SKM-1 treated with dmso at 0.1 percent for 144 hours (cell line): ENCODE data around the gene MEAF6.
A peak's percentile ranks its signal among the peaks of the same experiment; 100 is the strongest.

Experiments
- DNase-seq: peaks from one replicate; lab custom pipeline; 2025; ENCODE audit not compliant: unreplicated experiment; lab: John Stamatoyannopoulos, UW

MEAF6 gene

DNA sequence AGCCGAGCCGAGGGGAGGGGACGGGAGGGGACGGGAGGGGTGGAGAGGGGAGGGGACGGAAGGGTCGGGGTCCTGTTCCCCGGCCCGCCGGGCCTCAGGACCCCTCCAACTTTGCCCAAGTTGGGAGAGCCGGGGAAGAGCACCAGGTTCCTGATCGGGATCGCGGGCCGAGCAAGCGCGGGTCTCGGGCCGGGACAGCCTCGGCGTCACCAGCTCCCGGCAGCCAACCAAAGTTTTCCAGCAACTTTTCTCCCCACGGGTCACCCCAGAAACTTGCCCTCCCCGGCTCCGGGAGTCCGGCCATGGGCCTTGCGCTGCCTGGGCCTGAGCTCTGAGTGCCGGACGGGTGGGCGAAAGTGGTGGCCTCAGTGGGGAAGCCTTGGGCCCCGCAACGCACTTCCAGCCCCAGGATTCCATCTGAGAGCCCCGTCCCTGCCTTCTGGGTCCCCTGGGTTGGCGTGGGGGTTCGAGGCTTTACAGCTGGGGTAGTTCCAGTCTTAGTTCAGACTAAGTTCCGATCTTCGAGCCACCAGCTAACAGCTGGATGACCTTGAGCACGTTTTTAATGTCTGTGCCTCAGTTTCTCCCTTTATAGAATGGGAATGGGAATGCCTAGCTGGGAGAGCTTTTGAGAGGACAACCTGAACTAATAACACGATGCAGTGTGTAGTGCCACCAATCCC is 39.7 kb downstream of the MEAF6 start:
- DNase-seq = no peak

DNA sequence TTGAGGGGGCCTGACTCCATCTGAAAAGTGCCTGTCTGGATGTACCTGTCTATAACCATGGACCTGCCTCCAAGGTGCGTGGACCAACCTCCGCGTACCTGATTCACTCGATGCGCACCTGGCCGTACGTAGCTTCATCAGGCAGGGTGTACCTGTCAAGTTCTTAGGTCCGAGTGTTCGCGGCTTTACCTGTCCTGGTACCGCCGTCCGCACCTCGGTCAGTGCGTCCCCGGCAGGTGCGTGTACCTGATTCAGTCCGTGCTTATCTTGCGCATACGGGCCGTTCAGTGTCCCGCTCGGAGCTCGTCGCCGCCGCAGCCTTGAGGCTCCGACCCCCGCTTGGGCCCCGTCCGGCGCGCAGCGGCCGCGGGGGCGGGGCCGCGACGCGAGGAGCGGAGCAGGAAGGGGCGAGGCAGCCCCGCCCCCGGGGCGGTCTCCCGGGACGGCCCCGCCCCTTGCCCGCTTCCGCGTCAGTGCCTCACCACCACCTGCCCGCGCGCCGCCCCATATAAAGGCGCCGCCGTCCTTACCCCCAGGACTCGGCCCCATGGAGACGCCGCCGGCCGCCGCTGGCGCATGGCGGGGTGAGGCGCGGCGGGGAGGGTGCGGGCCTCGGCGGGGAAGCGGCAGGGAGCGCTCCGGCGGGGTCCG is 40.4 kb downstream of the MEAF6 start, which contains the start of gene ZC3H12A:
Gene ZC3H12A, plus strand, starts transcription at position 535 of the 651 bp plus-strand sequence. CDS start 917 bp downstream, outside the sequence.
- peak; percentile 73 for DNase-seq

DNA sequence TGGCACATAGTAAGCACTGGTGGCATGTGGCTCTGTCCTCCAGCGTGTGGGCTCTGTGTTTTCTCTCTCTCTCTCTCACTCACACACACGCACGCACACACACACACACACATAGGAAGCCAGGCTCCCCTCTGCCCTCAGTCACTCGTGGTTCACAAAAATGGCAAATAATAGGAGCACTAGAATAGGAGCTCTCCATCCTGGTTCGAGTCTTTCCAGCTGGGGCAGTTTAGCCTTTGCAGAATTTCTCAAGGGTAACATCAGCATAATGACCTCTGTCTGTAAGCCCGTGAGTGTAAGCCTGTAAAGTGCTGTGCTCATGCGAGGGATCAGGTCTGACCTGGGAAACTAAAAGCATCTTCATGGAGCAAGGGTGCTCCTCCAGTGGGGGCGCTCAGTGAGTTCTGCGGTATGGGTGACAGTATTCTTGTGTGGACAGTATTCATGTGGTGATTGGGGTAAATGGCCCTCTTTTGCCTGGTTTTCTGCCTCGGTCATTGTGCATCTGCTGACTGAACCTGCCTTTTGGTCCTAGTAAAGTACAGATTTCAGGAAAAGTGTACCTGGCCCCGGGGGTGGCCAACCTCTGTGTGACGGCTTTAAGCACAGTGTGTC is 41.0 kb downstream of the MEAF6 start:
- DNase-seq = no peak

DNA sequence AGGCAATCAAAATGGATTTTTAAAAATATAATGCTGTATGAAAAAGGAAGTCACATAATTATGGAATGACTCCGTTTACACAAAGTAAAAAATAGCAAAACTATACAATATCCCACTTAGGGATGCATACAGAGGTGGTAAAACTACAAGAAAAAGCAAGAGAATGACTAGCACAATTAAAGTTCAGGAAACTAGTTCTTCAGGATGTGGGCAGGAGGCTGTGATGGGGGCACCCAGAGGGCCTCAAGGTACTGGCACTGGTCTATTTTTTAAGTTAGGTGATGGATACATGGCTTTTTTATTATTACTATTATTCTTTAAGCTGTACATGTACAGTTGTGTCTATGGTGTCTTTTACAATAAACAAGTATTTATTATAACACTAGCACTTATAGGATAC is 41.6 kb downstream of the MEAF6 start:
- DNase-seq = no peak

DNA sequence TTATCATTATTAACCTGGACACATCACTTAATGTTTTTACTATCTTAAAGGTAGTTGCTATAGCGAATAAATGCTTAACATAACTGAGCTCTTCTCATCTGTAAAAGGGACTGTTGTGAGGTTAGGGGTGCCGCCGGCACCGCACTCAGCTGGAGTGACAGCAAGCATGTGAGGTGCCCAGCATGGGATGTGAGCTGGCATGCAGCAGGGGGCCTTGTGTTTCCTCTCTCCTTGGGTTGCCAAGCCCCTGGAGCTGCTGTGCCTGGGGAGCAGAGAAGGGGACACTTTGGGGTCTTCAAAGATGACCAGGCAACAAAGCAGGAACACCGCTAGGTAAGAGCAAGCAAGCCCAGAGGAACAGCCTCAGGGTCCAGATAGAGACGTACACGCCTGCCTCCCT is 42.3 kb downstream of the MEAF6 start:
- DNase-seq = no peak

DNA sequence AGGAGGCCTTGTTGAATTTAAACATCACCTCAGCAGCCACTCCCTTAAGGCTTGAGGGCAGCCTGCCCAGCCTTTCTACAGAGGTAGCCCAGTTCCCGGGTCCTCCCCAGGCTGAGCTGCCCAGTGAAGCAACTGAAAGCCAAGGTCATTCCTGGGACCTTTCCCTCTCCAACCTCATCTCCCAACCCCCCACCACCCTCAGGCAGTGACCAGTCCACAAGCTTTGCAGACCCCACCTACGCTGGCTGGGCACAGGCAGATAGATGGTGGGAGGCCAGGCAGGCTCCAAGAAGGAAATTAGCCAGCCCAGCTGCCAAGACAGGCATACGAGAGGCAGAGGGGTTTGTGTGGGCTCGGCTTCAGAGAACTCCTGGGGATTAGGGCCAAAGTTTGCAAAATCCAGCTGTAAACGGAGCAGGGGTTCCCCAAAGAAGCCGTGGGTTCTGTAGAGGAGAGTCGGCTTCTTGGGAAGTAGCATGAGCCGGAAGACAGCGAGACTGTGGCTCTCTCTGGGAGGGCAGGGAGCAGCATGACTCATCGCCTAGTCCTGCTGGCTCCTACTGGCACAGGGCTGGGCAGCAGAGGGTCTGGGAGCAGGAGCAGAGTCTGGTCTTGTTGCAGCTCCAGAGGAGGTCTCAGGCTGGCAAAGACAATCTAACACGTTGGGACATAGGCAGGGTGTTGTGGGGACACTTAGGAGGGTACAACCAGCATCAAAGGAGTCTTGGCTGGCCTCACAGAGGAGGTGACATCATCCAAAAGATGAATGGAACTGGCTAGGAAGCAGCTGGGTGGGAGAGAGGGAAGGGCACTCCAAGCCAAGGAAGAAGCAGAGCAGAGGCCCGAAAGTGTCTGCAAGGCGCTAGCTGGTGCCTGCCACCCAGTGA is 43.0 kb downstream of the MEAF6 start:
- DNase-seq = no peak

DNA sequence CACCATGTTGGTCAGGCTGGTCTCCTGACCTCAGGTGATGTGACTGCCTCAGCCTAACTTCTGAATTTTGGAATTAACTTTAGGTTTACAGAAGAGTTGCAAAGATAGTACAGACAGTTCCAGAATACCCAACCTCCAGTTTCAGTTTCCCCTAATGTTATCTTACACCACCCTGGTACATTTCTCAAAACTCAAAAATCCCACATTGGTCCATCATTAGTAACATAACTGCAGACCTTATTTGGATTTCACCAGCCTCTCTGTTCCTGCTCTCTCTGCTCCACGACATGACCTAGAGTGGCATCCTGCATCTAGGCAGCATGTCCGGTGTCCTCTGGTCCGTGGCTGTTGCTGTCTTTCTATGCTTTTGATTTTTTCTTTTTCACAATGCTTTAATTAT is 45.2 kb downstream of the MEAF6 start:
- no peak for DNase-seq

DNA sequence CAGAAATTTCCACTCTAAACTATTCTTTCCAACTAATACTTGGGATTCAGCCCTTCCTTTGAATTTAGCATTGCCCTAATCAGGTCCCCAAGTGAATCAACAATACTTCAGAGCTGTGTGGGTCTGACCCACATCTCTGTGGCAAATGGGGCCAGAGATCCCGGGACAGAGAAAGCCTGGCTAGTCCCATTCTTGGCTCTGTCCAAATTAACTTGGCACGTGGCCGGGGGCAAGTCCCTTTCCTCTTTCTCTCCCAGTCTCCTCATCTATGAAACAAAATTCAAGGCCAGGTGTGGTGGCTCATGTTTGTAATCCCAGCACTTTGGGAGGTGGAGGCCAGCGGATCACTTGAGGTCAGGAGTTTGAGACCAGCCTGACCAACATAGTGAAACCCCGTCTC is 46.5 kb downstream of the MEAF6 start:
- no peak for DNase-seq

DNA sequence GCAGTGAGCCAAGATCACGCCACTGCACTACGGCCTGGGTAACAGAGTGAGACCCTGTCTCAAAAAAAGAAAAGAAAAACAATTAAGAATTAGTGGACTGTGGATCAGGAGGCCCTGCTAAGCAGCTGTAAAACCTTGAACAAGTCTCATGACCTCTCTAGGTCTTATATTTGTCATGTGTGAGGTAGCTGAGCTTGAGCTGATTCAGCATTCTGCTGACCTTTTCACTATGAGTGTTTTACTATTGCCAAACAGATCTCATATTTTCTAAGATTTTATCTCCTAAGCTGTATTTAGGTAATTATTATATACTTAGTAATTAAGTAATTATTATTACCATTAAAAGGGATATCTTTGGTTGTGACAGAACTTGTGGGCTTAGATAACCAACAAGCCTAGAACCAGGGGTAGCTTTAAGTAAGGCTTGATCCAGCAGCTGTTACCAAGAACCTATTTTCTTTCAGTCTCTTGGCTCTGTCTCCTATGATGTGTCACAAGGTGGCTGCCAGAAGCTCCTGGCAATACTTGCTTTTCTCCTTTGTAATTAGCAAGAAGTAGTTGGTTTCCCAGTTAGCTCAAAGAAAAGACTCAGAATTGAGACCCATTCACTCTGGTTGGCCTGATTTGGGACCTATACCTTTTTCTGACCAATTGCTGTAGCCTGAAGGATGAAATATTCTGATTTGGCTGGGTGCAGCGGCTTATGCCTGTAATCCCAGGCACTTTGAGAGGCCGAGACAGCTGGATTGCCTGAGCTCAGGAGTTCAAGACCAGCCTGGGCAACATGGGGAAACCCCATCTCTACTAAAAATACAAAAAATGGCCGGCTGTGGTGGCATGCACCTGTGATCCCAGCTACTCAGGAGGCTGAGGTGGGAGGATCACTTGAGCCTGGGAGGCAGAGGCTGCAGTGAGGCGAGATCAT is 48.7 kb downstream of the MEAF6 start:
- no peak for DNase-seq

DNA sequence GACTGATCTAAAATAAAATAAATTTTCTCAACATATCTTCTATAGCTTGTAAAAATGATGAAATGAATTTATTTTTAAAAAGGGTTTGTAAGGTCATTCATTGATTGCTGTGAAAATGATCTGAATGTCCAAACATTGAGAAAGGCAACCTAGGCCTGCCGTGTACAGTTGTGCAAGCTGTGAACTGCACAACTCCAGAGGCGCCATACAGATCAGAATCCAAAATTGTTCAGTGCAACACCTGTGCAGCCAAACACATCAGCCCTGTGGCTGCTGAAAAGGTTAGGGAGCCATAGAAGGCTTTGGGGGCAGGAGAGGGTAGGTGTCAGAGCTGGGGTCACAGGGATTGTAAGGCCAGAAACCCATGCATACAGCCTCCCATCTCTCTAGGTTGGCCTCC is 50.1 kb downstream of the MEAF6 start:
- DNase-seq = no peak

DNA sequence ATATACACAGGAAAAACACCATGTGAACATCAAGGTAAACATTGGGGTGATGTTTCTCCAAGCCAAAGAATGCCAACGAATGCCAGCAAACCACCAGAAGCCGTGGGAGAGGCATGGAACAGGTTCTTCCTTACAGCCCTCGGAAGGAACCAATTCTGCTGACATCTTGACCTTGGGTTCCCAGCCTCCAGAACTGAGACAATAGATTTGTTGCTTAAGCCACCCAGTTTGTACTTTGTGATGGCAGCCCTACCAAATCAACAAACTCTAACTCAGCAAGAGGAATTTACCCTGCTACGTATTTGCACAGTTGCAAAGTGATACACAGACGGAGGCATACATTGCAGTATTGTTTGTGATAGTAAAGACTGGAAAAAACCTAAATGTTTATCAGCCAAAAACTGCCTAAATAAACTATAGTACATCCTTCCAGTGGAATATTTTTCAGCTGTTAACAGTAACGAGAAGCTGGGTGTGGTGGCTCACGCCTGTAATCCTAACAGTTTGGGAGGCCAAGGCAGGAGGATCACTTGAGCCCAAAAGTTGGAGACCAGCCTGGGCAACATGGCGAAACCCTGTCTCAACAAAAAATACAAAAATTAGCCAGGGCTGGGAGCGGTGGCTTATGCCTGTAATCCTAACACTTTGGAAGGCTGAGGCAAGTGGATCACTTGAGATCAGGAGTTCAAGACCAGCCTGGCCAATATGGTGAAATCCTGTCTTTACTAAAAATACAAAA is 52.7 kb downstream of the MEAF6 start:
- DNase-seq = no peak

DNA sequence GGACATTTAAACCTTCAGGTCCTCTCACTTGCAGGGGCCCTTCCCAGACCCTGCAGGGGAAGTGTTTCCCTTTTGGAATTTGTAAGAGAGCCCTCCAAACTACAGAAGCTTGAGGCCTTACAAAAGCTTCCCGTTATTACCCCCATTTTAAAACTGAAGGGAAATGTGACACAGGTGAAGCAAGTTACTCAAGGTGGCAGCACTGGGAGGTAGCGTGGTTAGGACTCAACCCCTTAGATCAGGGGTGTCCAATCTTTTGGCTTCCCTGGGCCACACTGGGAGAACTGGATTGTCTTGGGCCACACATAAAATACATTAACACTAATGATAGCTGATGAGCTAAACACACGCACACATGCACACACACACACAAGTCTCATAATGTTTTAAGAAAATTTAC is 56.0 kb downstream of the MEAF6 start:
- no peak for DNase-seq

DNA sequence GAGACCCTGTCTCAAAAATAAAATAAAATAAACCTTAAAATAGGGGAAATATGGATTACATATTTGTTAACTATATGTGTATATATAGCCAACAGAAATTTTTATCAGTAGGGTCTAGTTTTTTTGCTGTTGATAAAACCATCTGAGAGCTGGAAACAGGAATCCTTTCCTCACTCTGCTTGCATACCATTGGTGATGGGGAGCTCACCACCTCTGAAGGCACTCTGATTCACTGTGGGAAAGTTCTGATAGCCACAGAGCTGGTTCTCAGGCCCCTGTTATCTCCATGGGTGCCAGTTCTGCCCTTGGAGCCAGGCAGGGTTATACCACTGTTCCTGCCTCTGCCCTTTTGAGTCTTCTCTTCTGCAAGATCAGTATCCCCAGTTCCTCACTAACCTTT is 58.0 kb downstream of the MEAF6 start:
- no peak for DNase-seq

DNA sequence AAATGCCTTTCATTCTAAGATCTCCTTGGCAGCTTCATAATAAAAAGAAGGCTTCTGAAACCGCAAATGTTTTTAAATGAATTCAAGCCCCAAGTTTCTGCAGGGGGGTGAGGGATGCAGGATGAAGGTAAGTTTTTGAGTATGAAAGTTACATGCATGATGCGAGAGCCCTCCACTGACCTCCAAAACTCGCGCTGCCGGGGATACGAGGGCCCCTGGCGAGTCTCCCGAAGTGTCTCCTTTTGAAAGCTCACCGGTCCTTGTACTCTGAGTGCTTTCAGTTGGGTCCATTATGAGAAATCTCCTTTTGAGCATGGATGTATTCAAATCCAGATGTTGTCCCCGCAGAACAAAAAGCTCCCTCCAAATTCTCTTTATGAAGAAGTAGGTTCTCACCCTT is 59.0 kb downstream of the MEAF6 start:
- no peak for DNase-seq

DNA sequence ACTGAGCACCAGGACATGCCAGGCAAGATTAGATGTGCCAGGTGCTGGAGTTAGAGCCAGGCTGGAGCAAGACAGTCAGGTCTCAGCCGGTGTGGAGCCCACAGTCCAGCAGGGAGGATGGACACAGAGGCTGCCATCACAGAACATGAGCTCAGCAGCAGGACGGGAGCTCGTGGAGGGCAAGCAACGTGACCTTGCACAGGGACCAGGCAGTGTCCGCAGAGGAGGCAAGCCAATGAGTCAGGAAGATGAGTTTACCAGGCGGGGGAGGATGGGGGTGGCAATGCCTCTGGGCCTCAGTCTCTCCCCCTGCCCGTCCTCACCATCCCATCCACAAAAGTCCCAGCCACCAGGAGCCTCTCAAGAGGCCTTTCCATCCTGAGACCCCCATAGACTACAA is 60.9 kb downstream of the MEAF6 start:
- DNase-seq = no peak

DNA sequence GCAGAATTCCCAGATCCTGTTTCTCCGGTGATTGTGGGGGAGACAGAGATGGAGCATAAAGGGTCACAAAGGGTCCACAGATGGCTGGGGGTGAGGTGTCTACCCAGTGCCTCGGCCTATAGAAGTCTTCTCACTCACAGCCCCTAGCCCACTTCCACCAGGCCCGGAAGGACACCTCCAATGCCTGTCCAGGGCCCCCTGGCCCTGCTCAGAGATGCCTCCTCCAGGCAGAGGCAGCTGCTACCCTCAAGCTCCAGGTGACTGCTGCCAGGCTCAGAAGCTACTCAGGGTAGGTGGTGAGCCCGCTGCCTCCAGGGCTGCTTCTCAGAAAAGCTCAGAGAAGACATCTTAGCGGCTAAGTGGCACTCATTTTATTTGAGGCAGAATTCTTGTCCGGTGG is 62.1 kb downstream of the MEAF6 start:
- no peak for DNase-seq

DNA sequence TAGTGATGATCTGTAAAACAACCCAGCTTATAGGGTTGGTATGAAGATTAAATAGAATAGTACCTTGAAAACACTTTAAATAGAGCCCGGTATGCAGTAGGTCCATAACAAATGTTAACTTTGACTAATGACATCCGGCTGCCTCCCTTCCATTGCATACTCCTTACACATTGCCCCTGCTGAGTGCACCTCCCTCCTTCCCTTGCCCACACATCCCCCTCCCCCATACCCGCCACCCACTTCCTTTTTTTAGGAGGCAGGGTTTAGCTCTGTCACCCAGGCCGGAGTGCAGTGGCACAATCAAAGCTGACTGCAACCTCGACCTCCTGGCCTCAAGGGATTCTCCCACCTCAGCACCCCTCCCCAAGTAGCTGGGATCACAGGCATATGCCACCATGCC is 64.6 kb downstream of the MEAF6 start:
- peak; percentile 77 for DNase-seq

DNA sequence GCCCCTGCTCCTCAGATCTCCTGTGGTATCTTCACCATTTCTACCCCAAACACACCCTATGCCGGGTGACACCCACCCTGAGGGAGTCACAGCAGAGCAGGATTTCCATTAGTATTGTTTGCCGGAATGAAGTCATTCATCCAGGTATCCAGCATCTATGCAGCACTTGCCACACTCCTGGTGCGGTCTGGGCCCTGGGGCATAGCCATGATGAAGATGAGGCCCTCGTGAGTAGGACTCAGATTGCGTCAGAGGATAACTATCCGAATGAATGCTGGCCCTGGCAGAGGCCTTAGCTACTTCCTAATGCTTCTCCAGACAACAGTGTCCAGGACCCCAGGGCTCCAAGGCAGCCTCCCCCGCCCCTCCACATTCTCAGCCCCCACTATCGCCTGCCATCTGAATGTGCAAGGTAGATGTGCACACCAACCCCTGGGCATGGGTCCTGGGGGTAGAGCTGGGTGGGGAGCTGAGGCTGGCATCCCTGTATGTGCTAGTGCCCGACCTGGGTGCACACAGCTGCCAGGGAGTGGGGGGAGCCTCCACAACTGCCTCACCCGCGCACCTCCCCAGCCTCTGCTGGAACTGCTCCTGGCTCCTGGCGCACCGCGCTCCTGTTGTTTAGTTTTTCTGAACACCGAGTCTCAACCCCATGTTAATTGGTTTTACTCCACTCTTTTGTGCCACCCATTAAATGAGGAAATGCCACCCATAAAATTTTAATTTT is 65.7 kb downstream of the MEAF6 start:
- no peak for DNase-seq

DNA sequence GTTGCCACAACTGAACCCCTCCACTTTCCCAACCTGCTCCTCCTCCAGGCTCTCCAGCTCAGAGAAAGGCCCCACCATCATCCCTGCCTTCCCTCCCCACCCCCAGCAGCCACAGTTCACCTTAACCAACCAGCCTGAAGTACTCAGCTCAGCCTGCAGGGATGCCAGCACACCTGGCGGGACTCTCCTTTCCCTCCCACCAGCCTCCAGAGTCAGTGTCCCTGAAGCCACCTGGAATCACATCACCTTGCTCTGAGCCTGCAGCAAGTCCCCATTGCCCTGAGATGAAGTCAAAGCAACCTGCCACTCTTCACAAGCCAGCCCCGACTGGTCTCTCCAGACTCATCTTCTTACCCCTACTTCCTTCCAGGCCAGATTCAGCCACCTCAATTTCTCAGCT is 66.4 kb downstream of the MEAF6 start:
- no peak for DNase-seq
